MM.1S (cell line): ENCODE measurements around the gene TMEM176A.
A peak's percentile ranks its signal among the peaks of the same experiment; 100 is the strongest.

ENCODE experiments used
- DNase-seq: peaks from one replicate; pipeline ENCODE4 v3.0.0-alpha.2; 2015
- H2AFZ ChIP-seq: fragments of 300-600 bp; sonication (generic); 2 replicates; pipeline ENCODE4 v1.6.0; 2016; ENCODE audit warnings: antibody characterized with exemption, low read length
- H3F3A ChIP-seq: fragments of 300-600 bp; sonication (generic); 2 replicates; pipeline ENCODE4 v1.6.1; 2016; ENCODE audit warnings: mild to moderate bottlenecking, antibody characterized with exemption, low read length, moderate library complexity, mixed read lengths; ENCODE audit not compliant: insufficient read depth
- H3K27ac ChIP-seq: fragments of 300-600 bp; sonication (generic); 2 replicates; pipeline ENCODE4 v1.5.1; 2016; ENCODE audit warnings: mild to moderate bottlenecking, low read length
- H3K27me3 ChIP-seq: fragments of 300-600 bp; sonication (generic); replicated peaks from 2 replicates; pipeline ENCODE4 v1.6.0; 2016; ENCODE audit warnings: low read length; ENCODE audit not compliant: insufficient read depth
- H3K36me3 ChIP-seq: fragments of 300-600 bp; sonication (generic); replicated peaks from 2 replicates; pipeline ENCODE4 v1.6.1; 2016; ENCODE audit warnings: mild to moderate bottlenecking, low read length, mixed read lengths; ENCODE audit not compliant: insufficient read depth
- H3K4me1 ChIP-seq: fragments of 300-600 bp; sonication (generic); 2 replicates; pipeline ENCODE4 v1.6.1; 2016; ENCODE audit warnings: low read length, mixed read lengths
- H3K4me2 ChIP-seq: fragments of 300-600 bp; sonication (generic); 2 replicates; pipeline ENCODE4 v1.6.0; 2016; ENCODE audit warnings: low read depth, low read length
- H3K4me3 ChIP-seq: fragments of 300-600 bp; sonication (generic); 2 replicates; pipeline ENCODE4 v1.5.1; 2016; ENCODE audit warnings: low read length, mixed read lengths
- H3K79me2 ChIP-seq: fragments of 300-600 bp; sonication (generic); 2 replicates; pipeline ENCODE4 v1.6.1; 2016; ENCODE audit warnings: mixed run types, low read length, mixed read lengths
- H3K9ac ChIP-seq: fragments of 300-600 bp; sonication (generic); 2 replicates; pipeline ENCODE4 v1.6.1; 2016; ENCODE audit warnings: low read length, mixed read lengths
- H3K9me2 ChIP-seq: fragments of 300-600 bp; sonication (generic); replicated peaks from 2 replicates; pipeline ENCODE4 v1.6.1; 2016; ENCODE audit warnings: mild to moderate bottlenecking, low read length, mixed read lengths; ENCODE audit not compliant: insufficient read depth
- H3K9me3 ChIP-seq: fragments of 300-600 bp; sonication (generic); replicated peaks from 2 replicates; pipeline ENCODE4 v1.6.1; 2016; ENCODE audit warnings: mild to moderate bottlenecking, low read length, mixed read lengths; ENCODE audit not compliant: insufficient read depth
- H4K20me1 ChIP-seq: fragments of 300-600 bp; sonication (generic); 2 replicates; pipeline ENCODE4 v1.6.1; 2016; ENCODE audit warnings: mild to moderate bottlenecking, low read length, moderate library complexity, mixed read lengths; ENCODE audit not compliant: insufficient read depth
- EZH2 ChIP-seq: fragments of 300-600 bp; sonication (generic); optimal IDR thresholded peaks from 2 replicates; pipeline ENCODE3; 2017; ENCODE audit warnings: low read depth, mild to moderate bottlenecking, antibody characterized with exemption, low read length, mixed read lengths
- EZH2phosphoT487 ChIP-seq: fragments of 300-600 bp; sonication (generic); IDR thresholded peaks from 2 replicates; pipeline ENCODE4 v1.6.1; 2018; ENCODE audit warnings: antibody characterized with exemption, low read length
- TF ChIP-seq, protein P1 (sequence below): fragments of 300-600 bp; sonication (generic); IDR thresholded peaks from 2 replicates; pipeline ENCODE4 v1.5.1; 2016; ENCODE audit warnings: antibody characterized with exemption, low read length, mixed read lengths

Gene TMEM176A

DNA sequence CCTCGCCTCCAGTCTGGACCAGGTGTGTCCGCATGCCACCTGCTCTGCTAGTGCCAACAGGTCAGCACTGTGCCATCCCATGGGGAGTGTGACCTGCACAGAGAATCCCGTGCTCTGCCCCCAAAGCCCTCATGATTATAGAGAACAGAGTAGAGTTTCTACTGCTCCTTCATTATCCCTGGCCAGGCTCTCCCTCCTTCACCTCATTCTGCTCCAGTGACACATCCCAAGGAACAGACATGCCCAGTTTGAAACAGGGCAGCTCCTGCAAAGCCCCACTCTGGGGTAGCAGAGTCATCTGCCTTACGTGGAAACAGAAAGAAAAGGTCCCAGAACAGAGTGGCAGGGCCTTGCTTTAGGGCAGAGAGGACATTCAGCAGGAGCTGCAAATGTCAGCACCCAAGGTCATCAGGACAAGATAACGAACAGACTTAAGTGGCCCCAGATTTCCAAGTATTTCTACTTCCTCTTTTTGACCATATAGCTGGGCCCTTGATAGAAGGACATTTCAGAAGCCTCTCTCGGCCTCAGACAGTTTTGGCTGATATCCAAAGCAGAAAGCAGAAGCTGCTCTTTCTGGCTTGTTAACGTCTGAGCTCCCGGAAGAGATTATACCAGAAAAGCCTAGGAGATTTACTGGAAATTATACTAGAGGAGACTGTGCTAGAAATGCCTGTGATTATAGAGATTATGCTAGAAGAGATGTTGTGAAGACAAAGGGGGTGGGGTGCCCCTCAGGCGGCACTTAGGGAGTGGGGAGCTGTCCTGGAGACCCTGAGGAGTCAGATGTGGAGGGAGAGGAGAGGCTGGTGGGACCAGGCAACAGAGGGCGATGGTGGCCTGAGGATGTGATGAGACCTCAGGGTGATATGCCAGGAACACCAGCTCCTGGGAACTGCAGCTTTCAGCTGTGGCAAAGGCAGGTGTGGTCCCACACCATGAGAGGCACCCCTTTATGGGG is 13.0 kb upstream of the TMEM176A start:
- Histone ChIP-seq H3F3A (no peaks in the 10 kb centered on the region), H3K4me3 (no peak overlapping the region), H3K27ac (no peak overlapping the region), H3K4me1 (no peaks in the 10 kb centered on the region), H3K4me2 (peak overlapping the region; percentile 9; the same call in 1 of the 2 replicates), H3K79me2 (no peaks in the 10 kb centered on the region), H3K9me2 (no peaks in the 10 kb centered on the region), H4K20me1 (no peaks in the 10 kb centered on the region), H3K9me3 (no peaks in the 10 kb centered on the region), H3K9ac (no peak overlapping the region), H3K36me3 (no peaks in the 10 kb centered on the region), H3K27me3 (no peaks in the 10 kb centered on the region), H2AFZ (peak overlapping the region; percentile 36; the same call in 1 of the 2 replicates)
- DNase-seq = no peak
- TF ChIP-seq EZH2phosphoT487 (no peak), EZH2 (no peak)
- TF ChIP-seq, protein P1, sequence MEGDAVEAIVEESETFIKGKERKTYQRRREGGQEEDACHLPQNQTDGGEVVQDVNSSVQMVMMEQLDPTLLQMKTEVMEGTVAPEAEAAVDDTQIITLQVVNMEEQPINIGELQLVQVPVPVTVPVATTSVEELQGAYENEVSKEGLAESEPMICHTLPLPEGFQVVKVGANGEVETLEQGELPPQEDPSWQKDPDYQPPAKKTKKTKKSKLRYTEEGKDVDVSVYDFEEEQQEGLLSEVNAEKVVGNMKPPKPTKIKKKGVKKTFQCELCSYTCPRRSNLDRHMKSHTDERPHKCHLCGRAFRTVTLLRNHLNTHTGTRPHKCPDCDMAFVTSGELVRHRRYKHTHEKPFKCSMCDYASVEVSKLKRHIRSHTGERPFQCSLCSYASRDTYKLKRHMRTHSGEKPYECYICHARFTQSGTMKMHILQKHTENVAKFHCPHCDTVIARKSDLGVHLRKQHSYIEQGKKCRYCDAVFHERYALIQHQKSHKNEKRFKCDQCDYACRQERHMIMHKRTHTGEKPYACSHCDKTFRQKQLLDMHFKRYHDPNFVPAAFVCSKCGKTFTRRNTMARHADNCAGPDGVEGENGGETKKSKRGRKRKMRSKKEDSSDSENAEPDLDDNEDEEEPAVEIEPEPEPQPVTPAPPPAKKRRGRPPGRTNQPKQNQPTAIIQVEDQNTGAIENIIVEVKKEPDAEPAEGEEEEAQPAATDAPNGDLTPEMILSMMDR = no peak

DNA sequence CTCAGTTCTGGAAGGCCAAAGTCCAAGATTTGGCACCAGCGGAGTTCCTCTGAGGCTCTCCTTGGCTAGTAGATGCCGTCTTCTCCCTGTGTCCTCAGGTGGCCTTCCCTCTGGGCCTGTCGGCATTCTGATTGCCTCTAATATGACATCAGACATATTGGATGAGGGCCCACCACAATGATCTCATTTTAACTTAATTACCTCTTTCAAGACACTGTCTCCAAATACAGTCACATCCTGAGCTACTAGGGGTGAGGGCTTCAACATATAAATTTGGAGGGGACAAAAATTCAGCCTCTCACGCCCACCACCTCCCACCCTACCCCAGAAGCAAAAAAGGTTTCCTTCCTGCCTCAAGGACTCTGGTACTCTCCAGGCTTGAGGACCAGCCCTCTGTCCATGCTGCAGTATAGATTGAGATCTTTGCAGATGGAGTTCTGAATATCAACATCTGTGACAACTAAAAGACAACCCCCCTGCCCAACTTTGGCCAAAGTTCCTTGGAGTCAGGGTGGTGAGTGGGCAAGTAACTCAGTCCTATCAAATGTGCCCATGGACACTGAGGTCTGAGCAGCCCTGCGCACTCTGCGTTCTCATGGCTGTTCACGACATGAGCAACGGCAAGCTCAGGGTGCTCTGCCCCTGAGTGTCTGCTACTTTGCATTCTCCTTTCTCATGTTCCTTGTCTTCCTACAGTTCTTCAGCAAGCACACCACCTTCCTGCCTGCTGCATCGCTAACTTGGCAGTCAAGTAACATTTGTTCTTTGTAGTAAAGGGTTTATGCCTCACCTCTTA is 11.9 kb upstream of the TMEM176A start:
- H3K36me3 ChIP-seq = no peaks in the 10 kb centered on the region
- H3K9ac ChIP-seq = no peak overlapping the region
- no peak overlapping the region for H3K4me3 ChIP-seq
- no peaks in the 10 kb centered on the region for H3K9me3 ChIP-seq
- no peaks in the 10 kb centered on the region for H3F3A ChIP-seq
- H3K27me3 ChIP-seq = no peaks in the 10 kb centered on the region
- H3K4me1 ChIP-seq = no peaks in the 10 kb centered on the region
- no peak overlapping the region for H3K27ac ChIP-seq
- H2AFZ ChIP-seq = no peak overlapping the region
- H3K4me2 ChIP-seq = no peak overlapping the region
- no peak for DNase-seq
- H3K9me2 ChIP-seq = no peaks in the 10 kb centered on the region
- no peaks in the 10 kb centered on the region for H3K79me2 ChIP-seq
- no peaks in the 10 kb centered on the region for H4K20me1 ChIP-seq
- TF ChIP-seq EZH2 (no peak), EZH2phosphoT487 (no peak)
- TF ChIP-seq, protein P1 = no peak

DNA sequence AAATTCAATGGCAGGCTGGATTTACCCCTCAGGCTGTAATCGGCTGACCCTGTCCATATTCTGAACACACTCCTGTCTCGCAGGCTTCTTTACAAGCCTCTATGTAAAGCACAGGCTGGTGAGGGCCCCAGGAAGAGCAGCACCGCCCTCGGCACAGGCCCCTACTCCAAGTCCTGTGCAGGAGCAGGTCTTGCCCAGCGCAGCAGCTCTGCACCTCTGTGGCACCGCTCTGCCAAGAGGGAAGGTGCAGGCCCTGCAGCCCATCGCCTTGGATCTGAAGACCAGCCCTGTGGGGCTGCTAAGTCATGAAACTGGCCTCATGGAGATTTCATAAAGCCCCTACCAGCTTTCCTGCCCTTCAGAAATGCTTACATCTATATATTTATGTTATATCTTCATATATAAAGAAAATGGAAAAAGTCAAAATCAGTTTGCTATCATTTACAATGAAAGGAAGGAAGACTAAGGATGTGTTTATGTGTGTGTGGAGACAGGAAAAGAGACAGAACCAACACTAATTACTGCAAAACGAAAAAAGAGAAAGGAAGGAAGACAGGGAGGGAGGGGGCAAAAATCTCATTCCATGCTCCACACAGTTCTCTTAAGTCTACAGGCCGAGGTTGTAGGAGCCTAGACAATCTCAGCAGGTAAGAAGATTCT is 10.0 kb upstream of the TMEM176A start:
- DNase-seq = no peak
- Histone ChIP-seq H3K36me3 (no peaks in the 10 kb centered on the region), H3K79me2 (no peaks in the 10 kb centered on the region), H3K4me2 (no peak overlapping the region), H2AFZ (no peak overlapping the region), H3K4me1 (no peaks in the 10 kb centered on the region), H3F3A (no peaks in the 10 kb centered on the region), H3K27me3 (no peaks in the 10 kb centered on the region), H3K9me2 (no peaks in the 10 kb centered on the region), H3K4me3 (no peak overlapping the region), H3K9me3 (no peaks in the 10 kb centered on the region), H3K9ac (no peak overlapping the region), H3K27ac (no peak overlapping the region), H4K20me1 (no peaks in the 10 kb centered on the region)
- TF ChIP-seq EZH2 (no peak), EZH2phosphoT487 (no peak)
- TF ChIP-seq, protein P1 = no peak
